Renal cortex interstitium (tissue), 11 donors: ENCODE measurements around the gene RBMS1. TPM values are rescaled to one million over a fixed set of nuclear protein-coding genes. Genes with fewer than 3 reads are reported as not detected.

Experiments used
- DNase-seq, 11 donors: peaks; one replicate each; pipeline ENCODE4 v3.0.0-alpha.2; 2013; ENCODE audit warnings: low read depth in 9 of 11, low spot score in 4 of 11; ENCODE audit errors: extremely low read depth in 1 of 11
- polyA plus RNA-seq, 3 donors: library from polyadenylated mRNA; unstranded; fragments of 120-200 nt; gene quantifications; one replicate each; pipeline ENCODE4 v1.2.1, GENCODE V29; 2013; ENCODE audit not compliant: insufficient read length in 3 of 3

RBMS1 gene
- polyA plus RNA-seq, 3 donors, result 130 to 157 (median 150) TPM

DNA sequence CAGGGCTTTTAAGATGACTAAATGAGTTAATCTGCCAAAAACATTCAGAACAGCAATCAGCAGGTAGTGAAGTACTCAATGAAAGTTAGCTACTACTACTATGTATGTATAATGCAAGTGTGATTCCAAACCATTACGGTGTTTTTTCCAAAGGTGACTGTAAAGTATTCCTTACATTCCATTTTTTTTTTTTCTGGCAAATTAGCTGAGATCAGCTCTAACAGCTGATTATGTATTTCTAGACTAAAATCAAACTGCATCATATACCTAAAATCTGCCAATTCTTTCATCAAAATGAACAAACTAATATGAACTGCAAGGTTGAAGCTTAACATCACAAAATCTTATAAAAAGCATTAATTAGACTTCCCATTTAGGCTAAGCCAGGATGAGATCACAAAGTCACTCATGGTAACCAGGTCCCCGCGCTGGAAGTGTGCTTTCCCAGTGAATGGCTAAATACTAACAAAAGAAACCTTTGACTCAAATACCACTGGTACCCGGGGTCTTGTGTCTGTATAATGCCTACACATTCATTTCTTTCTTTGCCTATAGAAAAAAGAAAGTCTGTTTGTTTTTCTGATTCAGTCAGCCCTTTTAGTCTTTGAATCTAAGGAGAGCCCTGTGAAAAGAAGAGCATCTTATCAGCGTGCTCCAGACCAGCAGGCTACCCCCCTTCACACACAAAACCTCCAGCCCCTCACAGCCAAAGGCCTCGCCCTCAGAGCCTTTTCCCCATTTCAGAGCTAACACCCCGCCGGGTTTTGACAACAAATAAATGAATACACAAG, 88.3 kb downstream of the RBMS1 start:
- DNase-seq, result no peak

DNA sequence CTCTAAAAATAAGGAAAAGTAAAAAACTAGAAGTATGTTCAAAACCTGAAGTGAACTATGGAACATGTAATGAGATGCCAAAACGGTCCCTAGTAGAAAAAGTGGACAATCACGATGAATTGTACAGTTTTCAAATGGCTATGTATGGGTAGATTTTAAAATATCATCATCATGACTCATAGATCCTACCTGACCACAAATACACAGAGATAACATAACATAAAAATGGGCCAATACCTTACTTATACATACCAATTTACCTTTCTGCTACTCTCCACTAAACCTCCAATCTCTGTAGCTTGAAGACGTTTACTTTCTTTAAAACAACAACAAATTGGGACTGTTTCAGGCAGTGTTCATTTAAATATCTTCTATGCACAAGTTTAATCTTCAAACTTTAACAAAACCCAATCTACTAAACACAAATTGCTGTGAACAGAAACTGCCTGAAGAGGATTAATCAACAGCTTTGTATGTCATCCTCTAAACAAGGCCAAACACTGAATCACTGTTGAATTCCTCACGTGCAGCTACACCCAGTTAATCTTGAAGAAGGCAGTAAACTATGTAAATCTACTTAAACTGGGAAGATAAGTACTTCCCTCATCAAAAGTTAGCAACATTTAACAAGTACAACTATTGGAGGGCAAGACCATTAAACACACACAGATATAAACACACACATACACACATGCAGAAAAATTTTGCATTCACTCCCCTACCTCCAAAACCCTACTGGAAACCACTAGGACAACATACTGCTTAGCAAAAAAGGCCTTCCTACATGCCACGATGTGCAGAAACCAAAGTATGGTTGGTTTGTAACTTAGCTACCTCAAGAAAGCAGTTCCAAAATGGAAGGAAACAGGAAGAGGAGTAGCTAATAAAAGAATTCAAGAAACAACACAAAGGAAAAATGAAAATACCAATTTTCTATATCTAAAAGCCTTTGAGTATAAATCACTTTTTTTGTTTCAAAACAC, 90.3 kb downstream of the RBMS1 start:
- DNase-seq, result no peak

DNA sequence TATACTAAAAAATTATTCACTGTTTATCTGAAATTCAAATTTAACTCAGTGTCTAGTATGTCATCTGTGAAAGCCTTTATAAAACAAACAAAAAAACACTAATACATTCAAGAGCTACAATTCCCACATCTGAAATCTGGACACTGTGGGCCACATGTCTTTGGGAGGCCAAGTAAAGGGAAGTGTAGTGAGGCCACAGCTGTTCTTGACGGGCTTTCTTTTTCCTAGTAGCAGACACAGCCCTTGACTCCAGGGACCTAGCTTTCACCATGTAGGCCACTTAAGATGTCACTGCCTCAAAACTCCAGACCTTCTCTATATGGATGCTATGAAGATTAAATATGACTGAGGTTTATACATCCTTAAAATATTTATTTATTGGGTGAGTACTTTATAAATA, 91.1 kb downstream of the RBMS1 start:
- DNase-seq, result no peak

DNA sequence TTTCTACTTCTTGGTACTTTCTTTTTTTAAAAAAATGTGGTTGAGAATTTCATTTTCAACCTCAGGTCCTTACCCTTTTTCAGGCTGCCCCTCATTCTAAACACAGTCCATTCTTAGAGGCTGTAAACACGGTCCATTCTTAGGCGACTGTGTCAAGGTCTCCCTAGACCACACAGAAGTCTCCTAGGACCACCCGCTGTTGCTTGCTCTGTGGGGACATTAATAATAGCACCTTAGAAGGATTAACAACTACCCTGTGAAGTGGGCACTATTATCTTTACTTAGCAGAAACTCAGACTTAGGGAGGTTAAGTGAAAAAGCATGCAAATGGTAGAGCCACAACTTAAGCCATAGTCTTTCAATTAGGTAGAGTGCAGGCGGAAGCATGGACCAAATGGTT, 91.7 kb downstream of the RBMS1 start:
- DNase-seq, result no peak

DNA sequence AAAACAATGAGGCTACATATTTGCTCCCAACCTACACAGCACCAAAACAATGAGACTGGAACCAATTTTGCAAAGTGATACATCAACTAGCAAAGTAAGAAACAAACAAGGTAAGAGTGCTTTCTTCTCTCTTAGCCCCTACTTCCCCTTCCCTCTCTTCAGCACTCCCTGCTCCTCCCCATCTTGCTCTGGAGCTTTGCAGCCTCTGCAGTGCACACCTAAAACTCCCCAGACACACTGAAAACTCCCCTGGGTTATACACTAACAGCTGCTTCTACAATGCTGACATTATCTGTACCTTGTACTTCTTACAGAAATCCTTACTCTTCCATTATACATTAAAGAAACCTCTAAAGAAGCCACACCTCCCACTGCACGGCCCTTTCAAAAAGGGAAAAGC, 93.7 kb downstream of the RBMS1 start:
- DNase-seq, result no peak

DNA sequence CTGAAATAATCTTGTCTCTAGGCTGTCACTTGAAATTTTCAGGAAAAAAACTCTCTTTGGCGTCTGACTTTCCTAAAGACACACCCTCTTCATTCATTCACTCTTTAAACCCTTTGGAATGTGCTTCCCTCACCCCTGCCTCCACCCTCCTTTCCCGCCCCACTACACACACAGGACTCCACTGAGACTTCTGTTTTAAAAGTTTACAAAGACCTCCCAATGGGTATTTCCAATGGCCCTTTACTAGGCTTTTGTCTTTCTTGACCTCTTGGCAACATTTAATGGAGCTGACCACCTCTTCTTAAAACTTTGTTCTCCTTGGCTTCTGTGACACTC, 96.1 kb downstream of the RBMS1 start:
- no peak for DNase-seq

DNA sequence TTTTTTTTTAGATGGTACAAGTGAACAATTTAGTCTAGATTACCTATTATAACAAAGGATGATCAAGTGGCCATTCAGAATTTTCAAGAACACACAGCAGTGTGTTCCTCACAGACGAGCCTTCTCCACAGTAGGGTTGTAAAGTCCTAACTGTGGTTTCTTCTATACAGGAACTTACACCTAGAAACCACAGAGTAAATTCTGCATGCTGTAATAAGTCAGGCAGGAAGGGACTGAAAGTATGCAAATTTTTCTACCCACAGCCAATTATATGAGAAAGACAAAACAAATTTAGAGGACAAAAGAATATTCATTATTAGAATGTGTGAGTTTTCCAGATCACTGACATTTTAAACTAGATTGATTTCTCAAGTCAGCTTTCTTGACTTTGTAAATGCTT, 99.5 kb downstream of the RBMS1 start:
- DNase-seq, result no peak

DNA sequence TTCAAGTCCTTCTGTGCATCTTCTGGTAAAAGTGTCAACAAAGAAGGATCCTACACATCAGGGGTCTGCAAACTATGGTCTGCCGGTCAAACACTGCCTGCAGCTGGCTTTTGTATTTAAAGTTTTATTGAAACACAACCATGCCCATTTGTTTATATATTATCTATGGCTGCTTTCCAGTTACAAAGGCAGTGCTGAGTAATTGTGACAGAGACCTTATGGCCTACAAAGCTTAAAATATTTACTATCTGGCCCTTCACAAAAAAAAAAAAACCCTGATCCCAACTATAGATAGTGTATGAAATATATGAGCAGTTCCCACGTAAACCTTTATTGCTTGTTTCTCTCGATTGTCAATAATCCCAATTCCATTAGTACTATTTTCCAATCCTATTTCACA, 101.4 kb downstream of the RBMS1 start:
- DNase-seq, result no peak

DNA sequence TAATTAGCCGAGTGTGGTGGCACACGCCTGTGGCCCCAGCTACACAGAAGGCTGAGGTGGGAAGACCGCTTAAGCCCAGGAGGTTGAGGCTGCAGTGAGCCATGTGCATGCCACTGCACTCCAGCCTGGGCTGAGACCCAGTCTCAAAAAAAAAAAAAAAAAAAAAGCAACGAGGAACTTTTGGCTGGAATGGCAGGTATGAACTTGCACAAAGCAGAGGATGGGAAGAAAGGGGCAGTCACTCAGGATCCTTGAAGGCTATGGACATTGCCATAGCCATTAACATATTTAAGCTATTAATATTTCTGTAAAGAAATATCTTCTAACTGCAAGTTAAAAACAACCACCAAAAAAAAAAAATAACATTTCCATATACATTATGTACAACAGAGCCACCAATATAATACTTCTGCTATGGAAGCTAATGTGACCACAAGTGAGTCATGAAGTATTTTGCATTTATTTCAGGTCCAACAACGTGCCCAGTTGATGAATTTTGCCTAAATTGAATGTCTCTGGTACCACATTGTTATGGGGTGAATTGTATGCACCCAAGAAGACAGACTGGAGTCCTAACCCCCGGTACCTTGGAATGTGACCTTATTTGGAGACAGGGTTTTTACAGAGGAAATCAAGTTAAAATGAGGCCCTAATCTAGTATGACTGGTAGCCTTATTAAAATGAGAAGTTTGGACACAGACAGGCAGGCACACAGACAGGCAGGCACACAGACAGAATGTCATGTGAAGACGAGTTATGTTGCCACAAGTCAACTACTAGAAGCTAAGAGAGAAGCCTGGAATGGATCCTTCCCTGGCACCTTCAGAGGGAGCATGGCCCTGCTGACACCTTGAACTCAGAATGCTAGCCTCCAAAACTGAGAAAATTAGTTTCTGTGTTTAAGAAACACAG, 102.8 kb downstream of the RBMS1 start:
- no peak for DNase-seq

DNA sequence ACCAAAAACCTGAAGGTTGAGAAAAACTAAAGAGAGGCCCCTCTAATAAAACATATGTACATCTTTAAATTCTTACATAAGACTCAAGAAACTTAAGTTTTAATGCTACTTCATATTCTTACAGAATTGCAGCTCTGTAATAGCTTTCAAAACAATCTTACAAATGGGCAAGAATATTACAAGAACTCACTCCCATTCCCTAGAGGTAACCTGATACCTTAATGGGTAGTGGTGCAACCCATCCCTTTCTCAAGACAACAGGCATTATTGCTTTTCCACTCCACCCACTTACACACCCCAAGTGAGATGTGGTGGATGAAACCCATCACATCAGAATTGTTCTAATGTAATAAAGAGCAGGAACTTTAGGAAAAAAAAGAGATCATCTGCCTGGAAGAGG, 103.7 kb downstream of the RBMS1 start:
- DNase-seq, result no peak

DNA sequence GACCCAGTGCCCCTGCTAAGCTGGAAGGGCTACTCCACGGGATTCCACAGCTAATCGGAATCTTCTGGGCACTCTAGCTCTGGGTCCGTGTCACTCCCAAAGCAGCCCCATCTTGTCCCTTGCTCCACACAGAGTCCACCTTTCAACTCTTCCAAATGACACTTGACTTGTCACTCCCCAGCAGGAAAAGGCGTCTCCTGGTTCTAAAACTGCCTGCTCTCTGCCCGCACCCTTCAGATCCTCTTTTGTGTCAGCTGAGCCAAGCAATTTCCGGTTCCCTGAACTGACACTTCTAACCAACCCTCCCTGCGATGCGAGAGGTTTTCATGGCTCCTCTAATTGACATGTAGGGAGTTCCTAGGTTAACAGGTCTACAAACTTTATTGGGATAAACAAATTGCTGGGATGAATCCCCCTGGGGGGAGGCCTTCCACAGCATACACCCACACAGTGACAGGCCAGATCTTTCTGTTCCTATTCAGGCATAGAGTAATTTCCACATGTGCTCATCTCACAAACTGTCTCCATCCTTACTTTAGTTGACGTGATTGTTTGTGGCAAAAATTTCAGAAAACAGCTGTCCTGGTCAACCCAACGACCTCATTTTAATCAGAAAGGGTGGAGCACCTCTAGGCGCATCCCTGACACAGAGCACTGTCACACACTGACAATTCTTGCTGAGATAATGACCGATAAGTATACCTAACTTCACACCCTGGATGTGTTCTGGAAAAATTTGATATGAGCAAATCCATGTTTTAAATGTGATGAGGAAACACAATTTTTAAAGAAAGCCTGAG, 104.9 kb downstream of the RBMS1 start:
- peak in 1 of 11 donors; percentile 35 for DNase-seq

DNA sequence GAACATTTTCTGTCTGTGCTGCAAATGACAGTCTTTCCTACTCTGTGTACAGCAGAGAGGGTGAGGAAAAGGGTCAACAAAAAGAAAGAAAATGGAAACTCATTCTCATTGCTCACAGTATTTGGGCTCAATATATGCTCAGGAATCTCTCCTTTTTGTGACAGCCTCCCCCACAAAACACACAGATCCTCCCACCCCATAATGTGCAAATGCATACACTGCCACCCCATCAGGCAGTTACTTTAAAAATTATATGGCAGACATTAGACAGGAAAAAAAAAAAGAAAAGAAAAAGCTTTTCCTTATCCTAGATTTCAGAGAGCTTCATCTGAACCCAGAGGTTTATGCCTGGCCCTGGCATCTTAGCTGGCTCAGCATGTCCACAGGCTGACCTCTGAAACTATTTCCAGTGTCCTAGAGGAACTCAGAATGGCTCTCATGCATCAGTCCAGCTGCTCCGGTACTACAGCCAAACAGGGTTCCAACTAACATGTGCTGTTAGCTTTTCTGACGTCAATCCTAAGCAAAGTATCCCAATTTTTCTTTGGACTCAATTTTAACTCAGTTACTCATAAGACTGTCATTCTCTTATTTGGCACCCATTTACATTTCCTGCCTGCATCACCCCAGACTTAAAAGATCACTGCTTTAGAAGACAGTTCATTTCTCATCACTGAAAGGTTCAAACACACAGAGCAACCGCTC, 105.9 kb downstream of the RBMS1 start:
- peak in 2 of 11 donors; percentile 50 for DNase-seq

DNA sequence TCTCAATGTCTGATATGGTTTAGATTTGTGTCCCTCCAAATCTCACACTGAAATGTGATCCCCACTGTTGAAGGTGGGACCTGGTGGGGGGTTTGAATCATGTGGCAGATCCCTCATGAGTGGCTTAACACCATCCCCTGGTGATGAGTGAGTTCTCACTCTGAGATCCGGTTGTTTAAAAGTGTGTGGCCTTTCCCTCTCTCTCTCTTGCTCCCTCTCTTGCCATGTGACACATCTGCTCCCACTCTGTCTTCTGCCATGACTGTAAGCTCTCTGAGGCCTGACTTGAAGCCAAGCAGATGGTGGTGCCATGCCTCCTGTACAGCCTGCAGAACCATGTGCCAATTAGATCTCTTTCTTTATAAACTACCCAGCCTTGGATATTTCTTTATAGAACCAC, 108.8 kb downstream of the RBMS1 start:
- no peak for DNase-seq

DNA sequence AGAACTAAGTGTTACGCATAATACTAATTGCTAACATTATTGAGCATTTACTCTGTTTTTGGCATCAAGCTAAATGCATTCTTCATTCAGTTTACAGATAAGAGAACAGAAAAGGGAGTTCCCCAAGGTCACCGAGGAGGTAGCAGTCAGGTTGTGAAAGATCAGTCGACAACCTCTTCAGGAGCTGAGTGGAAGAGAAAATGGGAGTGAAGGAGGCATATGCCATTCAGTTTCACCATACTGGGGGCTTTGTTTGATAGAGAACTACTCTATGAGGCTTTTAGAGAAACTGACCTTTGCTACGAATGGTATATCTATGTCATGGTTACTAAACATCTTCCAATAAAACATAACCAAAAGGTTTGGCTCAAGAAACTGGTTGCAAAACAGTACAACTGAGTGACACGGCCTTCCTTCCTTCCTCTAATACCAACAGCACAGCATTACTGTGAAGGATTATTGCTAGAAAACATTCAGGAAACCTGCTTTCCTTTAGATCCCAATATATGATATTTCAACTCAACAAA, 112.1 kb downstream of the RBMS1 start:
- DNase-seq, result no peak

DNA sequence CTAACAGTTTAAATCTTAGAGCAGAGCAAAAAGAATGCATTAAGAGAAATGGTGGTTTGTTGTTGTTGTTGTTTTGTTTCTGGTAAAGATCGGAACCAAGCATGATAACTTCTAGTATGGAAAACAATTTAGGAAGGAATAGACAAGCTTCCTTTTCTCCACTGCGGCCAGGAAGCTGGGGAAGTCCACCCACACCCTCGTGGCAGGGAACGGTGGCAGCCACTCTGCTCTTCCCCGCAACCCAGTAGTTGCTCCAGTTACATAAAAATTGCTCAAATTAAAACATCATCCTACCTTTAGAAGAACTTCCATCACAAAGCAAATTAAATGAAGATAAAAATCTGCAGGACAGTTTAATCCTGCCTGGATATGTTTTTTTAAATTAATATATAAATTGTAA, 113.0 kb downstream of the RBMS1 start:
- DNase-seq, result no peak

DNA sequence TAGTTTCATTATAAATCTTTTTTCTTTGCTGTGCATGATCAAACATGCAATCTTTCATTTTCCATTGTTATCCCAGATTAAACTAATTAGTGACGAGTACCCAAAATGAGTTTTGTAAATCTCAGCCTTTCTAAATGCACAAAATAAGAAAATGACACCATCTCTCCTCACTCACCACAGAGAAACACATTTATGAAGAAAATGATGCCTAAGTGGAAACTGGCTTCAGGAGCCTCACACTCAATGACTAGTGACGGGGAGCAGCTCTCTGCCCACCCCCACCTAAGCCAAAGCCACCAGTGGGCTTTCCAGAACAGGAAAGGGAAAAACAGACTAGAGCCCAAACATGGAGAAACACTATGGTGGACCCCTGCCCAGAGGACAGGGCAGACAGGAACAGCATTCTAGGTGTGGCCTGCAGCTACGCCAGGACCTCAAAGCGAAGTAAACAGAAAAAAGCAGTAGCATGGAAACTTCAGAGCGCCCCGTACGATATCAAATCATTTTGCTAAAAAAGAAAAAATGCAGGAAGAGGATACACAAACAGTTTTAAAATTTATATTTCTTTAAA, 113.5 kb downstream of the RBMS1 start:
- DNase-seq, result no peak

DNA sequence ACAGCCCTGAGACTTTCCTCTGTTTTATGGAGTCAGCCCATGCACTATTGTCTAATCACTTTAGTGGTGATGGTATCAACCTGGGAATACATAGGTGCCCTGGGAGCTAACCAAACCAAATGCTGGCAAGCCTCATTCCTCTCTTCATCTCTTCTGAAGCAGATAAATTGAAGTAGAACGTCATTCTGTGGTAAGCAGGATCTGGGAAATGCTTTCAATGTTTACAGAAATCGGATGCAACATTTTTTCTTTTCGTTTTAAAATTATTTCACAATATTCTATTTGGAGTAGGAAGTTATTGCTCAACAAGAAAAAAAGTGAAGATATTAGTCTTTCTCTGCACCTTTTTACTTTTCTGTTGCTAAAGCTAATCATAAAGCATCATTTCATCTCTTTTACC, 114.2 kb downstream of the RBMS1 start:
- DNase-seq, result no peak
